DMS53 treated with DMSO at 0.1 percent for 48 hours (cell line): ENCODE data around the gene FAM163A.
"Not testable (repeated sequence)": the region's sequence is repeated elsewhere in the genome, so short reads cannot be mapped to it uniquely, and the experiment has no call there.

ENCODE experiments used
- DNase-seq: peaks from one replicate; lab custom pipeline; 2025; ENCODE audit not compliant: unreplicated experiment; lab: John Stamatoyannopoulos, UW

Gene FAM163A

DNA sequence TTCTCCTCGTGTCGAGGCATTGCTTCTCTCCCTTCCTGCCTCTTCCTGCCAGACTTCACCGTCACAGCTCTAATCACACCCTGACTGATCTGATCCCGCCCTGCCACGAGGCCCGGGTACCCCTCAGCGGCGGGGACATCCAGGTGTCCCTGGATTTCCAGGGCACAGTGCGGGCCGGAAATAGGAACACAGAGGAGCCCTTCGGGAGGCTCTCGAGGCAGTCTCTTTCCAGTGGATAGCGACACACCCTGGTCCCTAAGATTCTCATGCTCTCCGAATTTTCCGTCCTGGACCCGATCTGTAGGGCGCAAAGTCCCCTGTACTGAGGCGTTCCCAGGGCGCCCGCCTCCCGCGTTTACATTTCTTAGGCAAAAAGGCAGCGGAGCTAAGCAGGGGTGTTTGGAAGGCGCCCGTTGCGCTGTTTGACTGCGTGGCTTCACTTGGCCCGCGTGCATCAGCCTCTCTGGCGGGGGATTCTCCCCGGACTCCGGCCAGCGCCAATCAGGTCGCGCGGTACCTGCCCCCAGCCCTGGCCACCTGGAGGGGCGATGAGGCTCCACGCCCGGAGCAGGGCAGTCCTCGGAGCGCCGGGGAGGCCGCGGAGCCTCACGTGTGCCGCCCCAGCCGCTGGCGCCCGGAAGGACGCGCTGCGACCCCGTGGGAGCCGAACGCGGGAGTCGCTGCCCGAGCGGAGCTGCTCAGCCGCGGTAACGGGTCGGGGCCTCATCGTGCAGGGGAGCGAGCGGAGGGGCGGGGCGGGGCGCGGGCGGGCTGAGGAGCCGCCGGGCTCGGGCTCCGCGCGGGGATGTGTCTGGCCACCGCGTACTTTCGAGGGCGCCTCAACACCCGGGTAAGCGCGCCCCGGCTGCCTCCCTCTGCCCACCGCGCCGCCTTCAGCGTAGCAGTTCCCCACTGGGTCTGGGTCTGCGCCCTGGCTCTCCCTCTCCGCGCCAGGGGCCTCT is at the start of gene FAM163A:
Gene FAM163A (plus strand): TSS at position 575 of the 962 bp plus-strand sequence. CDS start 69,807 bp downstream, outside the sequence.
- peak; percentile 54 for DNase-seq

DNA sequence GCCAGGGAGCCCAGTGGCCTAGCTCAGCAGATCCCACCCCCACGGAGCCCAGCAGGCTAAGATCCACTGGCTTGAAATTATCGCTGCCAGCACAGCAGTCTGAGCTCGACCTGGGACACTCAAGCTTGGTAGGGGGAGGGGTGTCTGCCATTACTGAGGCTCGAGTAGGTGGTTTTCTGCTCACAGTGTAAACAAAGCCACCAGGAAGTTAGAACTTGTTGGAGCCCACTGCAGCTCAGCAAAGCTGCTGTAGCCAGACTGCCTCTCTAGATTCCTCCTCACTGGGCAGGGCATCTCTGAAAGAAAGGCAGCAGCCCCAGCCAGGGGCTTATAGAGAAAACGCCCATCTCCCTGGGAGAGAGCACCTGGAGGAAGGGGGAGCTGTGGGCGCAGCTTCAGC is 48.6 kb upstream of the FAM163A start:
- not testable (repeated sequence) for DNase-seq

DNA sequence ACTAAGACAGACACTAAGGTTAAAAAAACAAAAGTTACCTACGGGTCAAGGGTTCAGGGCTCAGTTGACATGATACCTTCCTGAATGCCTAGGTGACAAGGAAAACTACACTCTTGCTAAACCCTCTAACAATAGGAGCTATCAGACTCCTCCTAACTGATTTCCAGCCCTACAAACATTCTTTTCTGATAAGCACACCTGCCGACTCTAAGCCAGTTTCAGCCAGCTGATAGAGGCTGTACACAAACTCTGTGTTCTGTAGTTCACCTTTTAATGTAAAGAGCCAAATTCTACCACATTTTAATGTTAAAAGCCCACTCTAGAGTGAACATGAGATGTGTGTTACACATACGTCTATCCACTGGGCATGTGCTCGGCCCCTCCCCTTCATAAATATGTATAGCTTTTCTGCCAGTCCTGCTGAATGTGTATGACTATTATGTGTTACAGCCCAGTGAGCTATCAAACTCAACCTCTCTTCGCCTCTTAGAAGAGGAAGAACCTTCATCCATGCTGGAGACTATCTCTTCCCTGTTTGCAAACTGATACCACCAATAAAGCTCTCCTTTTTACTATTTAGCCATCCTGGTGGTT is 40.0 kb upstream of the FAM163A start:
- peak; percentile 5 for DNase-seq

DNA sequence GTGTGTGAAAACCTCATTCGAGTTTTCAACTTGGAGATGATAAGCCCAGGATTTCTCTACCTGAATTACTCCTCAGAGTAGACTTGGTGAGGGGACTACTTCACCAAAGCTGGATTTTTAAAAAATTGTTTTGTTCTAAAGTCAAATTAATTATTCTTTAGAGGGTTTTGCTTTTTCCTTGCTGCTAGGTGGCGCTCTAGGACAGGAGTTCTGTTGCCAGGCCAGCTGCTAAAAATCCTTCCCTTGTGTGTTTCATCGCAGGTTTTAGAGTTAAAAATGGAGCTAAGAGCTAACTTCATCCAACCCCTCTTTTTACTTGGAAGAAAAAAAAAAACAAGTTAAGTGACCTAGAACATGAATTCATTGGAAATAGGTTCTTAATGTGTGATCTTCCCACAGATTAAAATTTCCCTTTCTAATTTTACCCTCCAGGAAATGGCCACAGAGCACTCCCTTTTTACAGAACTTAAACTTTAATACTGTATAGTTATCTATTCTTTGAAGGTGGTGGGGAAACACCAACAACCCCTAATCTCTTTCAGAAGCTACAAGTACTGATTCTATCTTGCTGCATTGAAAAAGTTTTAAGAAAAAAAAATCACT is 36.7 kb upstream of the FAM163A start:
- peak; percentile 33 for DNase-seq

DNA sequence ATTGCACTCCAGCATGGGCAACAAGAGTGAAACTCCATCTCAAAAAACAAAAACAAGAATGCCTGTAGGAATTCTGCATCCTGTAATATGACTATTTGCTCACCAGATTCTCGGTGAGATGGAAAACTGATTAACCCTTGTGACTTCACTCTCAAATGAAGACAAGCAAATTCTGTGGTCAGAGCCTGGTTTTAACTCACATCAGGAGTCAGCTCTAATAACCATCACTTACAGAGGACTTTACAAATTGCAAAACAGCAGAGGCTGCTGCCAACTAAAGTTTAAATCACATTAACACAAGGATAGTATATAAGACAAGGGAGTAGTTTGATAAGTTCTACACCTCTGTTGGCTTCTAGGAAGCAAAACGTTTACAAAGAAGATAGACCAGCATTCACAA is 35.7 kb upstream of the FAM163A start:
- no peak for DNase-seq

DNA sequence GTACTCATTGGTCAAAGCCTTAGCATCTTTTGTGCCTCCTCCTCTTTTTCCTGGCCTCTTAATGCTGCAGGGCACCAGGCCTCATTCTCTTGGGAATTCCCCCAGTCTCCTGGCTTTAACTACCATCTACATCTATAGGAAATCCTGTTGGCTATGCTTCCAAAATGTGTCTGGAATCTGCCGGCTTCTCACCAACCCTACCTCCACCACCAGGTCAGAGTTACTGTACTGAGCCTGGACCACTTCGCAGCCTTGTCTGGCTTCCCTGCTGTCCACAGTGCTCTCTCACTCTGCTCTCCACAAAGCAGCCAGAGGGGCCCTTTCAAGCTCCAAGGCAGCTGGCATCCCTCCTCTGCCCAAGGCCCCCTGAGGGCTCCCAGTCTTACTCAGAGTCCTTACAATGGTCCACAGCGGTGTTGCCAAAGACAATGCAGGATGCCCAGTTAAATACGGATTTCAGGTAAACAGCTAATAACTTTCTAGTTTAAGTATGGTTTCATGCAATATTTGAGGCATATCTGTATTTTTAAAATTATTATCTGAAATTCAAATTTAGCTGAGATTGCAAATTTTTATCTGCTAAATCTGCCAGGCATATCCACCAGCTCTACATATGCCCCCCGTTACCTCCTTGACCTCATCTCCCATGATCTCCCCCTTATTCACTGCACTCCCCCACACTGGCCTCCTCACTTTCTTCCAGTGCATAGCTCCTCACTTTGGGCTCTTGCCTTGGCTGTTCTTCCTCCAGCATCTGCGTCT is 34.5 kb upstream of the FAM163A start:
- DNase-seq: no peak

DNA sequence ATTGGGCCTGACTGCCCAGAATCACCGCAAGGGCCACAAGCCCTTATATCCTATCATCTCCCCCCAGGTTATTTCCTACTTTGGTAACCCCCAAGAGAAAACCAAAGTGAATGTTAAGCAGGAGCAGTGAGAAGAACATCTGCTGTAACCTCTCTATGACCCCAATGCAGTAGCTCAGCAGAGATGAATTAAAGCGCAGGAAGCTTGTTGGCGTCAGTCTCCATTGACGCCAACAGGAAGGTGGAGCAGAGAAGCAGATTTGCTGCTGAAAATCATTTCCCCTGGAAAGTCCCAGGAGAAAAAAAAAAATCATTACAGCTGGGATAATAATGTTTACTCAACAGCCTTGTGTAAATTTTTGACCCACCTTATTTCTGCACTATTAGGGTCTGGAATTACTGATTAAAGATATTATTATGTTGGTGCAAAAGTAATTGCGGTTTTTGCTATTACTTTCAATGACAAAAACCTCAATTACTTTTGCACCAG is 33.2 kb upstream of the FAM163A start:
- peak; percentile 18 for DNase-seq

DNA sequence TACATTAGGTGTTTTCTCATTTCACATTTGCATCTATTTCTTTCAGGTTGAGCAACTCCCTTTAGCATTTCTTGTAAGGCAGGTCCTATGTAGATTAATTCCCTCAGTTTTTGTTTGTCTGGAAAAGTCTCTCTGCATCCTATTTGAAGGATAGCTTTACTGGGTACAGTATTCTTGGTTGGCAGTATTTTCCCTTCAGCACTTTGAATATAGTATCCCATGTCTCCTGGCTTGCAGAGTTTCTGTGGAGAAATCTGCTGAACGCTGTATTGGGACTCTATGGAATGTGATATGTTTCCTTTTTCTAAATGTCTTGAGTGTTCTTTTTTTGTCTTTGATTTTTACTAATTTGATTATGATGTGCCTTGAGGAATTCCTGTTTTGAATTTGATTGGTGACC is 28.9 kb upstream of the FAM163A start:
- no peak for DNase-seq

DNA sequence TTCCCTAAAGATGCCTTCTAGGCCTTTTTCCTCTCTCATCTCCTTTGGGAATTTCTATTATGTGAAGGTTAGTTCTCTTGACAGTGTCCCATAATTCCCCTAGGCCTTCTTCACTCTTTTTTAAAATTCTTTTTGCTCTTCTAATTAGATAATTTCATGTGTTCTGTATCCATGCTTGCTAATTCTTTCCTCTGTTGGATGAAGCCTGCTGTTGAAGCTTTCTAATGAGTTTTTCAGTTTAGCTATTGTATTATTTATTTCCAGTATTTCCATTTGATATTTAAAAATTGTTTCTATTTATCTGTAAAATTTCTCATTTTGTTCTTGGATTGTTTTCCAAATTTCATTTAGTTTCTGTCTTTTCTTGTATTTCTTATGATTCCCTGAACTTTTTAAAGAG is 28.5 kb upstream of the FAM163A start:
- DNase-seq: no peak

DNA sequence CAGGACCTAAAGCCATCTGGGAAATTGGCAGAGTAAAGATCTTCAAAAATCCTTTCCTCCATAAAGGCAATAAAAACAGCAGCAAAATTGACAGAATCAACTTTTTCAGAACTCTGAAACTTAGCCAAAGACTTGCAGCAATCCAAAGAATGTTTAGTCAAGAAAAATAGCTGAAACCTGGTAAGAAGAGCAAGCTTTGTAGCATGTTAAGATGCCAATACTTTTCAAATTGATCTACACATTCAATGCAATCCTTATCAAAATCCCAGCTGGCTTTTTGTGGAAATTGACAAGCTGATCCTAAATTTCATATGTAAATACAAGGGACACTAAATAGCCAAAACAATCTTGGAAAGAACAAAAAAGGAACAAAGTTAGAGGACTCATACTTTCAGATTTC is 23.8 kb upstream of the FAM163A start:
- DNase-seq: no peak

DNA sequence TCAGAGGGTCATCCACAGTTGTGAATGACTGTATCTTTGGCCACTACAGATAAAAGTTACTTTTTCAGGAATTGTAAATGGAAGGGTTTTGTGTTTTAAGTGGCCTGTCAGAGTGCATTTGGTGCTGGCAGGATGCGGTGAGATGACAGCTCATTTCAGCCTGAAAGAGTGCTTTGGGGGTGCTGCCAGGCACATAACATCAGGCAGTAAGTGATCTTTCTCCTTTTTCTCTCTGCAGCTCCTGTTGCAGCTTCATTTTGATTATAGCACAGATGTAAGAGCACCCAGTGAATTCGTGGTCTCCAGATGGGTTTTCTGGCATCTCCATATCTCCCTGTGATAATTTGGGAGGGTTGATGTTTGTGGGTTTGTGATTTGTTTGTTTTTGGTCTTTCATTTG is 14.8 kb upstream of the FAM163A start:
- no peak for DNase-seq

DNA sequence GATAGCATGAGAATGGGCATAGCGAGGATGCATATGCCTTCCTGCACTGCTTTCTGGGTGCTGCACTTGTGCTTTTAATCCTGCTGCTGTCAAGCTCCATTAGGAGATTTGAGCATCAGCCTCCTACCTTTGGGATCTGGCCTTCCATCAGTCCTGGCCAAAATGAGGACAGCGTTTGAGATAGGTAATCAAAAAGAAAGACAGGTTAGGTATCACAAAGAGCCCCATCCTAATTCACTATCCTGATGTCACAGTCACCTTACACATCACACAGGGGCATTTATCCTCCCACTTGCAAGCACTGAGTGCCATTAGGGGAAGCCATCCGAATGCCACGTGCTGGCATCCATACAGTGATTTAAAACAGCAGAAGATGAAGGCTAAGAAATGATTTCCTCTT is 13.2 kb upstream of the FAM163A start:
- DNase-seq: no peak

DNA sequence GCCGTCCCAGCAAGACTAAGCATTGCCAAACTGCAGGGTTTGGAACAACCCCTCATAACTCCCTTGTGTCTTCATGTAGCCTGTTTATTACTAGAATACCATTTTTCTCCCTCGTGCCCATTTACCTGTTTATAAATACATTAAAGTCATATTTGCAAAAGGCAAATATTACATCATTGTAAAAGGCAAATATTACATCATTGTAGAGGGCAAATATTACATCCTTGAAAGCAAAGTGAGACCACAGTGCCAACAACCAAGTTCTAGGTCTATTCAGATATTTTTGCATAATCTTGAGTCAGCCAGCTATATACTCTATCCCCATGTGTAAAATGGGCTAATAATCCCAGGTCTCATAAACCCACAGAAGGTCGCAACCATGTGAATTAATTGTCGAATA is 11.4 kb upstream of the FAM163A start:
- DNase-seq: peak; percentile 78

DNA sequence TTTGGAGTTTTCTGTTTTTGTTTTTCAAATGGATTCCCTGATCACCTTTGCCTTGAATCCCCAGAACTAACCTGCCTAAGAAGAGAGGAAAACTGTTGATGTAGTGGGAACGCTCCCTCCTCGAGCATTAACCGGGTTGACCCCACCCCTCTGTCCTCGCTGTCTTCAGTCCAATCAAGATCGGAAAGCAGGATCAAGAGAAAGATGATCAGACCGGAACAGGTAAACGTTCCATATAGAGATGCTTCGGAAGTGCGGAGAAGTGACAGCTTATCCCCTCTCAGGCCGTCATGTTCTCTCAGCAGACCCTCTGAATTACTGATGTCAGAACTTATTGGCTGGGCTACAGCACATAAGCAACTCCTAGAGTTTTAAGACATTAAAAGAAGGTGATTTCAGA is 800 bp upstream of the FAM163A start:
- DNase-seq: peak; percentile 39

DNA sequence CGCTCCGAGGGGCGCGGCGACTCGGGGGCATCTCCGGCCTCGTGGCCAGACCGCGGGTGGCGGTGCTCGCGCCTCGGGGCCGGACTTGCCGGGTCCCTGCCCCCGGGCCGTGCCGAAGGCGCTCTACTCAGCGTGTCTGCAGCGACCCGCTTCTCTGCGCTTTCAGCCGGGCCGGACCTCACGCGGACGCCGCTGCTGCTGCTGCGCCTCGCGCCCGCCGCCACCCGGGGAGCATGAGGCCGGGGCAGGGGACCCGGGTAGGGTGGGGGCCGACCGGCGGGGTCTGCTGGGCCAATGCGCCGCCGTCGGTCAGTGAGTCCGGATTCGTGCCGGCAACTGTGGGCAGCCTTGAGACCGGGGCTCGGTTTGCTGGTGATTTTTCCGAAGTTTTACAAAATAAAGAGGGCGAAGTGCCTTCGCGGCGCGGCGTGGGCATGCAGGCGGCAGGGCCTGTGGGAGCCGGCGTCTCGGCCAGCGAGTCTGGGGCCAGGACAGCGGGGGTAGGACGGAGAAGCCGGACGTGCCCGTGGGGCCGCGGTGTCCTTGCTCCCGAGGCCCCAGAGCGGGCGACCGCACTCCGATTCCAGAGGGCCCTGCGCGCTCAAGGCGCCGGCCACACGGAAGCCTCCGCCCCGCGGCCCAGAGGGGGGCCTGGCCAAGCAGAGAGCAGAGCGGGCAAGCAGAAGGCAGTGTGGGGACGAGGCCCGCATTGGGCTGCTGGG is 749 bp downstream of the FAM163A start:
- no peak for DNase-seq

DNA sequence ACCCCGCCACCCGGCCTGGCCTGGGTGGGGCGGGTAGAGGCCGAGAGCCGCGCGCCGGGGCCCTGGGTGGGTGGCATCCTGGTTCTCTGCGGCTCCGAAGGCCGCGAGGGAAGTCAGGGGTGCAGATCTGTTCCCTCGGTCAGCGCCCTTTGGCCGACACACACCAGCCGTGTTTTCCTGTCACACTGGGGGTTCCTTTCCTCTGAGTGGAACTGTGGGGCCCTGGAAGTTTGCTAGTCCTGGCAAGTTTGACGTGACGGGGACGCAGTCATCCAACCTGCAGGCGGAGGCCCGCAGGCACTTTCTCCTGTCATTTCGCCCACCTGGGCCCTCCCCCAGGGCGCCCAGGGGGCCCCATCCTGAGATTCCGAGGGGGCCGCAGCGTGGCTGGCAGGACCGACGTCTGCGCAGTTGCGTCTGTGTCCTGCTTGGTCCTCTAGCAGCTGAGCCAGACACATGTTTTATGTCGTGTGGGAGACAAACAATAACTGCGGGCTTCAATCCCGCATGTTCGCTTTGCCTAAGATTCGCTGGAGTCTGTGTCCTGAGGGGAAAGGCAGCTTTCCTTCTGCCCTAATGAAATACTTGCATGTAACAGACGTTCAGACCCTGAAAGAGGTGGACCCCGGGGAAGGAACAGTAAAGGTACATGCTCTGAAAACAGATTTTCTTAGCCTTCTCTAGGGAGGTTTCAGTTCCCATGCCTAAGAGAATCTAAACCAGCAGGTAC is 1.5 kb downstream of the FAM163A start:
- DNase-seq: no peak

DNA sequence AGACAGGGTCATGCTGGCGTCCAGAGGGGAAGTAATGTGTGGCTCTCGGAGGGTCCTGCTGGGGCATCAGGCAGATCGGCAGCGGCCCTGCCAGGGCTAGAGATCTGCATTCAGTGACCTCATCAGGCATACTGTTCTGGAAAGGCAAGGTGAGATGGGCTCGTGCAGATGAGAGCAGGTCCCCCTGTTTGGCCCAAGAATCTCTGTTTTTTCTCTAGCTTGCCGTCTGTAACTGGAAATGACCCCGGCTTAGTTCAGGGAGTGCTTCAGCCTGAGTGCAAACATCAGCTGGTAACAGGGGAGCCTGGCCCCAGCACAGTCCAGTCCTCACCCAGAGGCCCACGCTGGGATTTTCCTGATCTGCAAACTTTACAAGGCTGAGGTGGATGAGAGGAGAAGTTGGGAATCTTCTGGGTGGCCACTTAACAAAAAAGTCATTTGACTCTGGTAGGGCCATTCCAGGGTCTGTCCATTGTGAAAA is 2.1 kb downstream of the FAM163A start:
- DNase-seq: no peak

DNA sequence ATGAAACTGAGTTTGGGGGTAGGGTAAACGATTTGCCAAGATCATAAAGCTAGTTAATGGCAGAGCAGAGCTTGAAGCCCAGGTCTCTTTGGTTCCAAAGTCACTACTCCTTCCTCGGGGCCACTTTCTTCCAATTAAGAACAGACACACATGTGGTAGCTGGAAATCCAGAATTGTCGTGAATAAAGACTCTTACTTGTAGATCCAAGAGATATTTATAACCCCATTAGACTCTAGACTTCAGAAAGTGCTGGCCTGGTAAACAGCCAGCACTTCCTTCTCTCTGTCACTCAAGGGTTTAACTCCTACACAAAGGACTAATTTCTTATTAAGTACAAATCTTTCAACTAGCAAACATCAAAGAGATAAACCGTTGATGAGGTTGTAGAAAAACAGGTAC is 2.7 kb downstream of the FAM163A start:
- DNase-seq: no peak

DNA sequence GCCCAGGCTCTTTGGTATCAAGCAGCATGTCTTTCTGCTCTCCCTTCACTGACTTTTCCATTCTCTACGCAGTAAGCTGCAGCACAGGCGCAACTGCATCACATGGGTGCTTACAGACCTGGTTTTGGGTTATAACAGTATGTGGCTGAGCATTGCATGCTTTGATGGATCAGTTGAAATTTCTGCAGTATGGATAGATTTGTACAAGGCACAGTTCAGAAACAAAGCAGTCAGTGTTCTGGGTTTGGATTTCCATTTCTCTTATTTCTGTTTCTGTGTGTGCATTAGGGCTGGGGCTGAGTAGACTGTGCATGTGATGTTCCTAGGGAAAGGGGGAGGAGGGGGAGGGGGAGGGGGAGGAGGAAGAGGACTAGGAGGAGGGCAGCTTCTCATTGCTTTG is 4.5 kb downstream of the FAM163A start:
- no peak for DNase-seq

DNA sequence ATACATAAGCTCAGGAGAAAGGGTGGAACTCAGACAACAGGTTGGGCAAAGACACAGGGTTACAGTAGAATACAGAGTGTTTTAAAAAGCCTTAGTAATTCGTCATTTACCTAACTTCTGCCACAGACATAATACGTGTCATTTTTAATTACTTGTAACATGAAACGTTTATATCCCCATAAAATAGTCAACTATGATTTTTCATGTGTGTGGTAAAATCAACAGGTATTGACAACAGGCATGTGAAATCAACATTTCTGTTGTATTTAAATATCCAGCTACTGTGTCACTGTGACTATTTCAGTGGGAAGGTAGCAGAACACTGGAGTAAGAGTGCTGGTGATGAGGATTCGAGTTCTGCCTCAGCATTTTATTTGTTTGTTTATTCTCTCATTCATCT is 5.7 kb downstream of the FAM163A start:
- DNase-seq: no peak
